ENCODE results near the gene CASR.

GRCh38 chr3:122325769-122326168, 142.3 kb downstream of the CASR start:
- TF ChIP-seq POLR2AphosphoS5 (IDR thresholded peaks at IDR 0.05; ENCODE audit: borderline replicate concordance, low read depth, low read length): no peak
- TF ChIP-seq EZH2 (IDR thresholded peaks at IDR 0.05): no peak
